Astrocyte of the spinal cord (primary cell): ENCODE results near the gene VANGL1.
A peak's percentile ranks its signal among the peaks of the same experiment; 100 is the strongest.

ENCODE experiments used
- DNase-seq: peaks from one replicate; pipeline ENCODE4 v3.0.0; 2011; ENCODE audit warnings: low read depth, low spot score
- H3K4me3 ChIP-seq: 2 replicates; pipeline ENCODE4 v1.5.1; 2011; ENCODE audit warnings: low read depth, mild to moderate bottlenecking, low read length, moderate library complexity
- in situ Hi-C: cut with HindIII; loops from 2 replicates; pipeline ENCODE4 v1.10.0; 2017; ENCODE audit warnings: low sequenced_read_pairs
- TF ChIP-seq, protein P1 (sequence below): IDR thresholded peaks from 2 replicates; pipeline ENCODE4 v1.5.1; 2012; ENCODE audit warnings: low read depth, mild to moderate bottlenecking, low read length, inconsistent platforms

The VANGL1 gene

DNA sequence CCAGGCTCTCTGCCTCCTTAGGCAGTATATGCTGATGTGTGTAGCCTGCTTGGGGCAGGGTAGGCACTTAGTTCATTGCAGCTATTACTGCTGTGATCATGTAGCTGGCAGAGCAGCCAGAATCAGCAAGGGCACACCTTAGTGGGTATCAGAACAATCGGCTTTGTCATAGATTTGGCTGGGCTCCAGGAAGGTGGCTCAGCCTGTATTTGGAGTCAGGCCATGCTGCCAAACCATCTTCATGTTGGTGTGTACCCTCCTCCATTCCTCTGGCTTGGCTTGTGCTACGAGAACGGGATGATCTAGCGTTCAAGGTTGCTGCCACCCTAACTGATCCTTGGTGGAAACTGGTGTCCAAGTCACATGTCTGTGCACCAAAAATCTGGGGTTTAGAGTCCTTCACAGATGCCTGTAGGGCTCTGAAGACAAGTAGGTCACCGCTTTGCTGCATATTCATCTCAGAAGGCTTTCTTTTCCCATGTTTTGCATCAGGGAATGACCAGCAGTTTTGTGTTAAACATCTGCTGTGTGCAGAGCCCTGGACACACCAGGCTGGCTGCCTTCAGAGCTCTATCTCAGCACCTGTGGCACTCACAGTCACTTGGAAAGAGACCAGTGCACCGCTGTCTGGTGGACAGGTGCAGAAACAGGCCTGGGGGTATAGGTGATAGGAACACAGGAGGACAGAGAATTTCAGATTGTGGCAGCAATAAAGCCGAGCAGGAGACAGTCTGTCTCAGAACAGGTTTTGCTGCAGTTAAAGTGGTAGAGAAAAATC lies 23.7 kb downstream of the VANGL1 start:
- no peak for DNase-seq
- TF ChIP-seq, protein P1, sequence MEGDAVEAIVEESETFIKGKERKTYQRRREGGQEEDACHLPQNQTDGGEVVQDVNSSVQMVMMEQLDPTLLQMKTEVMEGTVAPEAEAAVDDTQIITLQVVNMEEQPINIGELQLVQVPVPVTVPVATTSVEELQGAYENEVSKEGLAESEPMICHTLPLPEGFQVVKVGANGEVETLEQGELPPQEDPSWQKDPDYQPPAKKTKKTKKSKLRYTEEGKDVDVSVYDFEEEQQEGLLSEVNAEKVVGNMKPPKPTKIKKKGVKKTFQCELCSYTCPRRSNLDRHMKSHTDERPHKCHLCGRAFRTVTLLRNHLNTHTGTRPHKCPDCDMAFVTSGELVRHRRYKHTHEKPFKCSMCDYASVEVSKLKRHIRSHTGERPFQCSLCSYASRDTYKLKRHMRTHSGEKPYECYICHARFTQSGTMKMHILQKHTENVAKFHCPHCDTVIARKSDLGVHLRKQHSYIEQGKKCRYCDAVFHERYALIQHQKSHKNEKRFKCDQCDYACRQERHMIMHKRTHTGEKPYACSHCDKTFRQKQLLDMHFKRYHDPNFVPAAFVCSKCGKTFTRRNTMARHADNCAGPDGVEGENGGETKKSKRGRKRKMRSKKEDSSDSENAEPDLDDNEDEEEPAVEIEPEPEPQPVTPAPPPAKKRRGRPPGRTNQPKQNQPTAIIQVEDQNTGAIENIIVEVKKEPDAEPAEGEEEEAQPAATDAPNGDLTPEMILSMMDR = no peak
- H3K4me3 ChIP-seq = no peak overlapping the region
- in situ Hi-C loops = no loop called here

DNA sequence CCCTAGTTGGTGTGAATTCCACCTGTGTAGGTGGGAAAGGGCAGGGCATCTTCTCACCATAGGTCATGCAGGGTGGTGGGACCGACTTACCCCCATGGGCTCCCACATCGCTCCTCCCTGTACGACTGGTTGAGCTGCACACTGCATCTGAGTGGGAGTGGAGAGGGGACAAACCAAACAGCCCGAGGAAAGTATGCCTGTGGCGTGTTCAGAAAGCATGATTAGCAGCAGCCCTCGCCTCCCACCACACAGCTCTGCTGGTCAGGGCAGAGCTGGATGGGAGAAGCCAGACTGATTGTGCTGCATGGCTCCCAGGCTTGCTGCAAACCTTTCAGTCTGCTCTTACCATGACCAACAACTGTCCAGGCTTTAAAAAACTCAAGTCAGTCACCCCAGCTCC lies 24.4 kb downstream of the VANGL1 start:
- in situ Hi-C loops = no loop called here

GRCh38 chr1:115666702-115667101 lies 24.9 kb downstream of the VANGL1 start:
- in situ Hi-C loops = no loop called here
- H3K4me3 ChIP-seq = no peak overlapping the region
- TF ChIP-seq, protein P1 = no peak
- DNase-seq = no peak

More for the DNA sequence above, 24.4 kb downstream of the VANGL1 start:
- no peak for DNase-seq
- TF ChIP-seq, protein P1 = no peak
- H3K4me3 ChIP-seq = no peak overlapping the region

GRCh38 chr1:115668579-115668978 lies 26.8 kb downstream of the VANGL1 start:
- no peak overlapping the region for H3K4me3 ChIP-seq
- peak; percentile 88 for DNase-seq
- TF ChIP-seq, protein P1 = no peak
- in situ Hi-C loops = no loop called here

DNA sequence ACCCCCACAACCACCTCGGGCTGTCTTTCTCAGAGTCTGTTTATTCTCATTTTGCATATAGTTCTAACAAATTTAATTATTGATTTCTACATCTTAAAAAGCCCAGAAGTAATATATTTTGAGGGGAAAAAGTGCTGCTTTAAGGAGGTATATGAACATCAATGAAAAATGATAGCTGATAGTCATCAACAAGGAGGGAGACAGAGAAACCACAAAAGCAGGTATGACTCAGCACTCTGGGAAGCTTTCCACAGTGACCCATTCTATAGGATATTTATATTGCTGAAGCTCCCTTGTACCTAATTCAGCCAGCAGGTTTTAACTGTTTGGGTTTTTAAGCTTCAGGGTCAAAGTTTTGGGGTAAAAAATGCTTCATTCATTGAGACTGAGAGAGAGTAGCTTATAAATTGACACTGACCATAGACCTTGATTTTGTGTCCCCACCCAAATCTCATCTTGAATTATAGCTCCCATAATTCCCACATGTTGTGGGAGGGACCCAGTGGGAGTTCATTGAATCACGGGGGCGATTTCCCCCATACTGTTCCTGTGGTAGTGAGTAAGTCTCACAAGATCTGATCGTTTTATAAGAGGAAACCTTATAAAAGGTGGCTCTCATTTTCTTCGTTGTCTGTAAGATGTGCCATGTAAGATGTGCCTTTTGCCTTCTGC lies 27.4 kb downstream of the VANGL1 start:
- peak; percentile 93 for DNase-seq
- TF ChIP-seq, protein P1 = no peak
- H3K4me3 ChIP-seq = no peak overlapping the region
- in situ Hi-C loops = no loop called here

- TF ChIP-seq, protein P1 = no peak
Measured at GRCh38 chr1:115669886-115670285, 28.1 kb downstream of the VANGL1 start.

More at GRCh38 chr1:115669886-115670285, 28.1 kb downstream of the VANGL1 start:
- in situ Hi-C loops = no loop called here
- DNase-seq = peak; percentile 32
- no peak overlapping the region for H3K4me3 ChIP-seq
